K562 (cell line): ENCODE results near the gene CASD1. TPM values are rescaled to one million over a fixed set of nuclear protein-coding genes. Genes with fewer than 3 reads are reported as not detected.

Experiments used
- CHAMP1 ChIP-seq: fragments of 450-650 bp; IDR thresholded peaks from 2 replicates; pipeline ENCODE4 v1.6.1; 2016; ENCODE audit warnings: mild to moderate bottlenecking
- CREB3L1 ChIP-seq: fragments of 450-650 bp; IDR thresholded peaks from 2 replicates; pipeline ENCODE4 v1.6.1; 2014; ENCODE audit warnings: low read depth, mild to moderate bottlenecking, moderate library complexity, borderline replicate concordance
- GTF2A2 ChIP-seq: IDR thresholded peaks from 2 replicates; pipeline ENCODE4 v1.6.1; 2016; ENCODE audit warnings: mild to moderate bottlenecking, missing genetic modification characterization, missing compliant biosample characterization
- ILF3 ChIP-seq: fragments of 450-650 bp; IDR thresholded peaks from 2 replicates; pipeline ENCODE4 v1.6.1; 2018; ENCODE audit warnings: antibody characterized with exemption, mild to moderate bottlenecking, moderate library complexity, borderline replicate concordance
- NFIC ChIP-seq: fragments of 450-650 bp; IDR thresholded peaks from 2 replicates; pipeline ENCODE4 v1.6.1; 2017; ENCODE audit warnings: mild to moderate bottlenecking, inconsistent platforms
- PBX2 ChIP-seq, 2 experiments: IDR thresholded peaks in 1 of 2; conservative IDR thresholded peaks in 1 of 2; 2 replicates each; pipeline ENCODE4 v1.6.1; 2016; ENCODE audit warnings: low read depth in 2 of 2, mild to moderate bottlenecking in 1 of 2, missing compliant biosample characterization in 1 of 2, missing genetic modification characterization in 1 of 2, moderate library complexity in 1 of 2
- POLR3G ChIP-seq: IDR thresholded peaks from 2 replicates; pipeline ENCODE4 v1.6.1; 2011; ENCODE audit not compliant: insufficient read length, insufficient replicate concordance; ENCODE audit errors: extremely low read depth
- SRF ChIP-seq, 2 experiments: fragments of 250-450, 450-650 bp in 1 of 2; sonication (Bioruptor Pico) in 1 of 2; sonication (generic) in 1 of 2; formaldehyde crosslinking; IDR thresholded peaks; 2 replicates each; pipeline versions ENCODE4 v1.5.0 to v1.5.1; 2020 to 2022; ENCODE audit warnings: mild to moderate bottlenecking in 1 of 2, missing genetic modification reagents in 1 of 2
- SRSF9 ChIP-seq: fragments of 200-400 bp; formaldehyde crosslinking; IDR thresholded peaks from 2 replicates; pipeline ENCODE4 v1.6.1; 2017; ENCODE audit warnings: low read depth, low read length, borderline replicate concordance
- TAF7 ChIP-seq: fragments of 450-650 bp; IDR thresholded peaks from 2 replicates; pipeline ENCODE4 v1.6.1; 2016; ENCODE audit warnings: missing genetic modification characterization, missing compliant biosample characterization
- THRA ChIP-seq: fragments of 450-650 bp; IDR thresholded peaks from 2 replicates; pipeline ENCODE4 v1.6.1; 2017; ENCODE audit warnings: mild to moderate bottlenecking, moderate library complexity
- TRIM25 ChIP-seq: fragments of 450-650 bp; IDR thresholded peaks from 2 replicates; pipeline ENCODE4 v1.7.0; 2016; ENCODE audit warnings: borderline replicate concordance
- TSC22D4 ChIP-seq: fragments of 450-650 bp; IDR thresholded peaks from 2 replicates; pipeline ENCODE4 v1.6.1; 2016; ENCODE audit warnings: missing genetic modification characterization, missing biosample characterization, control low read depth
- ZNF175 ChIP-seq: fragments of 200-800 bp; sonication (Bioruptor generic); IDR thresholded peaks from 2 replicates; pipeline ENCODE4 v1.6.1; 2016; ENCODE audit warnings: low read depth, mild to moderate bottlenecking, missing genetic modification characterization, missing compliant biosample characterization
- ZNF436 ChIP-seq: fragments of 250-450, 450-650 bp; sonication (Bioruptor Pico); formaldehyde crosslinking; IDR thresholded peaks from 2 replicates; pipeline ENCODE4 v1.7.0; 2020; ENCODE audit warnings: mild to moderate bottlenecking
- ZNF445 ChIP-seq: fragments of 250-450 bp; sonication (Bioruptor Pico); IDR thresholded peaks from 2 replicates; pipeline ENCODE4 v1.4.0; 2020; ENCODE audit warnings: low read depth, mild to moderate bottlenecking, moderate library complexity
- polyA plus RNA-seq, 8 experiments: library from polyadenylated mRNA; depleted of rRNA in 4 of 8; stranded (reverse) in 5 of 8; unstranded in 3 of 8; fragments of >200 nt; fragmentation: Nextera tagmentation in 2 of 8; fragmentation: Illumina TruSeq in 1 of 8; extraction: Ambion mirVana in 2 of 8; extraction: Trizol in 1 of 8; gene quantifications; 2 replicates each; pipeline versions ENCODE4 v1.2.1 to v1.2.3, GENCODE V29; 2011 to 2014; ENCODE audit warnings: inconsistent platforms in 1 of 8, missing spikeins in 1 of 8
- total RNA-seq, 7 experiments: library from RNA; depleted of rRNA in 6 of 7; stranded (reverse); fragments of >200 nt in 6 of 7; fragmentation: Illumina TruSeq in 2 of 7; extraction: Trizol in 2 of 7; gene quantifications; 2 replicates each; pipeline versions ENCODE4 v1.2.1 to v1.2.3, GENCODE V29; 2011 to 2021; ENCODE audit warnings: low replicate concordance in 1 of 7

CASD1 gene
- total and polyA plus RNA-seq, 9 of the 15 experiments (the other 6 are each of a cell fraction or from before 2014, with no cell fraction given) = 1.2 to 8.2 (median 4.8) TPM

- TF ChIP-seq CHAMP1 (no peak), ZNF436 (no peak), NFIC (peak; percentile 18; the same call in 1 of the 2 replicates), SRSF9 (no peak), ILF3 (peak; percentile 91; the same call in 1 of the 2 replicates), THRA (no peak), PBX2 (CRISPR knock-in tag; IDR thresholded peaks at IDR 0.05; ENCODE audit: low read depth) (no peak), PBX2 (tag; conservative IDR thresholded peaks at IDR 0.05; ENCODE audit: low read depth) (no peak), ZNF175 (CRISPR knock-in tag) (no peak), GTF2A2 (no peak), TAF7 (tag) (no peak), TRIM25 (no peak), SRF (CRISPR knock-in tag; IDR thresholded peaks at IDR 0.05) (no peak), ZNF445 (CRISPR knock-in tag) (no peak), POLR3G (no peak), CREB3L1 (peak; percentile 67; the same call in 1 of the 2 replicates), TSC22D4 (tag) (no peak)
Observed at GRCh38 chr7:94509887-94510581, 425 bp downstream of the CASD1 start (continued).
